Mesothelial cell of epicardium (in vitro differentiated cells): ENCODE measurements around the gene RIPK3. TPM values are rescaled to one million over a fixed set of nuclear protein-coding genes. Genes with fewer than 3 reads are reported as not detected.
A peak's percentile ranks its signal among the peaks of the same experiment; 100 is the strongest.

Source experiments
- DNase-seq, 2 experiments: peaks; one replicate each; pipeline ENCODE4 v3.0.0; 2021; ENCODE audit warnings: low spot score in 2 of 2; ENCODE audit not compliant: unreplicated experiment in 2 of 2
- H3K27ac Mint-ChIP-seq: 2 replicates; pipeline ENCODE4 v1.8.0; 2021; ENCODE audit warnings: mixed read lengths
- H3K27me3 Mint-ChIP-seq: 2 replicates; pipeline ENCODE4 v1.8.0; 2021; ENCODE audit warnings: low read depth, mixed read lengths
- H3K36me3 Mint-ChIP-seq: 2 replicates; pipeline ENCODE4 v1.8.0; 2021; ENCODE audit warnings: mixed read lengths
- H3K4me1 Mint-ChIP-seq: 2 replicates; pipeline ENCODE4 v1.8.0; 2021; ENCODE audit warnings: mixed read lengths
- H3K4me3 Mint-ChIP-seq: 2 replicates; pipeline ENCODE4 v1.8.0; 2021; ENCODE audit warnings: mild to moderate bottlenecking, moderate library complexity, mixed read lengths
- H3K9me3 Mint-ChIP-seq: 2 replicates; pipeline ENCODE4 v1.8.0; 2021; ENCODE audit warnings: mixed read lengths
- total RNA-seq: library from RNA; stranded (reverse); gene quantifications from 3 replicates; pipeline ENCODE4 v1.2.1, GENCODE V29; 2021
- TF ChIP-seq, protein P1 (sequence below): fragments of 200-600 bp; sonication (generic); IDR thresholded peaks from one replicate; pipeline ENCODE4 v1.5.0; 2021; ENCODE audit warnings: antibody characterized with exemption; ENCODE audit not compliant: unreplicated experiment

Gene RIPK3
- total RNA-seq, 1 donor from 2014 or later: 2.0 TPM

GRCh38 chr14:24370748-24371147 is 31.0 kb upstream of the RIPK3 start:
- DNase-seq: no peak
- Mint-ChIP-seq H3K4me3 (no peak overlapping the region), H3K4me1 (peaks cover 43% of the 10 kb centered on the region), H3K27ac (peak overlapping the region; percentile 87), H3K9me3 (no peaks in the 10 kb centered on the region), H3K36me3 (peaks cover 26% of the 10 kb centered on the region), H3K27me3 (no peaks in the 10 kb centered on the region)
- TF ChIP-seq, protein P1, sequence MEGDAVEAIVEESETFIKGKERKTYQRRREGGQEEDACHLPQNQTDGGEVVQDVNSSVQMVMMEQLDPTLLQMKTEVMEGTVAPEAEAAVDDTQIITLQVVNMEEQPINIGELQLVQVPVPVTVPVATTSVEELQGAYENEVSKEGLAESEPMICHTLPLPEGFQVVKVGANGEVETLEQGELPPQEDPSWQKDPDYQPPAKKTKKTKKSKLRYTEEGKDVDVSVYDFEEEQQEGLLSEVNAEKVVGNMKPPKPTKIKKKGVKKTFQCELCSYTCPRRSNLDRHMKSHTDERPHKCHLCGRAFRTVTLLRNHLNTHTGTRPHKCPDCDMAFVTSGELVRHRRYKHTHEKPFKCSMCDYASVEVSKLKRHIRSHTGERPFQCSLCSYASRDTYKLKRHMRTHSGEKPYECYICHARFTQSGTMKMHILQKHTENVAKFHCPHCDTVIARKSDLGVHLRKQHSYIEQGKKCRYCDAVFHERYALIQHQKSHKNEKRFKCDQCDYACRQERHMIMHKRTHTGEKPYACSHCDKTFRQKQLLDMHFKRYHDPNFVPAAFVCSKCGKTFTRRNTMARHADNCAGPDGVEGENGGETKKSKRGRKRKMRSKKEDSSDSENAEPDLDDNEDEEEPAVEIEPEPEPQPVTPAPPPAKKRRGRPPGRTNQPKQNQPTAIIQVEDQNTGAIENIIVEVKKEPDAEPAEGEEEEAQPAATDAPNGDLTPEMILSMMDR: no peak

DNA sequence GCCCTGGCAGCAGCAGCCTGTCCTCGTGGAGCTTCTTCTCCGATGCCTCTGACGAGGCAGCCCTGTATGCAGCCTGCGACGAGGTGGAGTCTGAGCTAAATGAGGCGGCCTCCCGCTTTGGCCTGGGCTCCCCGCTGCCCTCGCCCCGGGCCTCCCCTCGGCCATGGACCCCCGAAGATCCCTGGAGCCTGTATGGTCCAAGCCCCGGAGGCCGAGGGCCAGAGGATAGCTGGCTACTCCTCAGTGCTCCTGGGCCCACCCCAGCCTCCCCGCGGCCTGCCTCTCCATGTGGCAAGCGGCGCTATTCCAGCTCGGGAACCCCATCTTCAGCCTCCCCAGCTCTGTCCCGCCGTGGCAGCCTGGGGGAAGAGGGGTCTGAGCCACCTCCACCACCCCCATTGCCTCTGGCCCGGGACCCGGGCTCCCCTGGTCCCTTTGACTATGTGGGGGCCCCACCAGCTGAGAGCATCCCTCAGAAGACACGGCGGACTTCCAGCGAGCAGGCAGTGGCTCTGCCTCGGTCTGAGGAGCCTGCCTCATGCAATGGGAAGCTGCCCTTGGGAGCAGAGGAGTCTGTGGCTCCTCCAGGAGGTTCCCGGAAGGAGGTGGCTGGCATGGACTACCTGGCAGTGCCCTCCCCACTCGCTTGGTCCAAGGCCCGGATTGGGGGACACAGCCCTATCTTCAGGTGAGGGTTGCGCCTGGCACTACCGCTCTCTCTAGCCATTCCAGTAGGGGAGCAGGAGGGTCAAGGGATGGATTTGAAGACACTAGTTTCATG is 30.3 kb upstream of the RIPK3 start:
- peak overlapping the region; percentile 37 for H3K4me3 Mint-ChIP-seq
- DNase-seq: no peak
- H3K27me3 Mint-ChIP-seq: no peaks in the 10 kb centered on the region
- H3K4me1 Mint-ChIP-seq: peaks cover 49% of the 10 kb centered on the region
- H3K9me3 Mint-ChIP-seq: no peaks in the 10 kb centered on the region
- H3K36me3 Mint-ChIP-seq: peaks cover 23% of the 10 kb centered on the region
- H3K27ac Mint-ChIP-seq: peak overlapping the region; percentile 9
- TF ChIP-seq, protein P1: no peak

DNA sequence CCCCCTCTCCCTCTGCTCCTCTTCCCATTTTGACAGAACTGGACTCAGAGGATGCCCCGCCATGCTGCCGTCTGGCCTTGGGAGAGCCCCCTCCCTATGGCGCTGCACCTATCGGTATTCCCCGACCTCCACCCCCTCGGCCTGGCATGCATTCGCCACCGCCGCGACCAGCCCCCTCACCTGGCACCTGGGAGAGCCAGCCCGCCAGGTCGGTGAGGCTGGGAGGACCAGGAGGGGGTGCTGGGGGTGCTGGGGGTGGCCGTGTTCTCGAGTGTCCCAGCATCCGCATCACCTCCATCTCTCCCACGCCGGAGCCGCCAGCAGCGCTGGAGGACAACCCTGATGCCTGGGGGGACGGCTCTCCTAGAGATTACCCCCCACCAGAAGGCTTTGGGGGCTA is 29.7 kb upstream of the RIPK3 start:
- no peaks in the 10 kb centered on the region for H3K27me3 Mint-ChIP-seq
- H3K4me1 Mint-ChIP-seq: peaks cover 52% of the 10 kb centered on the region
- H3K27ac Mint-ChIP-seq: peak overlapping the region; percentile 91
- TF ChIP-seq, protein P1: no peak
- no peak for DNase-seq
- no peaks in the 10 kb centered on the region for H3K9me3 Mint-ChIP-seq
- peak overlapping the region; percentile 89 for H3K4me3 Mint-ChIP-seq
- H3K36me3 Mint-ChIP-seq: peaks cover 22% of the 10 kb centered on the region

- TF ChIP-seq, protein P1: no peak
Observed at GRCh38 chr14:24368562-24369252, 28.9 kb upstream of the RIPK3 start.

GRCh38 chr14:24368212-24368561 is 28.4 kb upstream of the RIPK3 start:
- no peaks in the 10 kb centered on the region for H3K9me3 Mint-ChIP-seq
- TF ChIP-seq, protein P1: no peak
- no peaks in the 10 kb centered on the region for H3K27me3 Mint-ChIP-seq

More at GRCh38 chr14:24368562-24369252, 28.9 kb upstream of the RIPK3 start:
- Mint-ChIP-seq H3K36me3 (peaks cover 15% of the 10 kb centered on the region), H3K27ac (peak overlapping the region; percentile 99), H3K4me1 (peaks cover 52% of the 10 kb centered on the region), H3K9me3 (no peaks in the 10 kb centered on the region), H3K4me3 (peak overlapping the region; percentile 89), H3K27me3 (no peaks in the 10 kb centered on the region)
- DNase-seq: peak; percentile 60 to 72

More at GRCh38 chr14:24368212-24368561, 28.4 kb upstream of the RIPK3 start:
- H3K4me1 Mint-ChIP-seq: peaks cover 52% of the 10 kb centered on the region
- H3K36me3 Mint-ChIP-seq: peaks cover 10% of the 10 kb centered on the region
- H3K27ac Mint-ChIP-seq: peak overlapping the region; percentile 99
- H3K4me3 Mint-ChIP-seq: peak overlapping the region; percentile 89
- no peak for DNase-seq
